HG03558 (cell line): ENCODE measurements around the gene FLT4.

Source experiments
- ATAC-seq: cut with Tn5 transposase; IDR thresholded peaks from one replicate; pipeline ENCODE4 v1.9.1; 2021; ENCODE audit warnings: moderate number of reproducible peaks; ENCODE audit not compliant: unreplicated experiment; ENCODE audit errors: extremely low read depth

The FLT4 gene

DNA sequence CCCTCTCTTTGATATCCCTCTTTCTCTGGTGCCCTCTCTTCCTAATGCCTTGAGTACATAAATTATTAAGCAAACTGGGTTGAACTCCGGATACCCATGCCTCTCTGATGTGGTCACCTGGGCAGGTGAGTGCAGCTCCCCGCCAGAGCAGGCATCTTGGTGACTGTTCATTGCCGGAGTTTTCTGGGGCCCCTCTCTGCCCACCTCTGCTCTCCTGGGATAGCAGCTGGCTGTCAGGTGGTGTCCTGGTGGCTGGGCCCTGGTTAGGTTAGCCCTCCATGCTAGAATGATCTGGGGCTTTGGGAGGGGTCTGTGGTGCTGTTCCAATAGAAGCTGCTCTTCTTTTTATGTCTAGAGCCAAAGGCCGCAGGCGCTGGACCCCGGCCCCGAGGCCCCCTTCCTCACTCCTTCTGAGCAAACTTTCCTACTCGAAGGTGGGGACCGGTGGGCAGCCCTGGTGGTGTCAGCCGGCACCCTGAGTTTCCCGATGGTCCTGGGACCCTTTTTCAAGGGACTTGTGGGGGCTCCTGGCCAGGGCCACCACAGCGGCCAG lies 53.2 kb downstream of the FLT4 start:
- no peak for ATAC-seq

DNA sequence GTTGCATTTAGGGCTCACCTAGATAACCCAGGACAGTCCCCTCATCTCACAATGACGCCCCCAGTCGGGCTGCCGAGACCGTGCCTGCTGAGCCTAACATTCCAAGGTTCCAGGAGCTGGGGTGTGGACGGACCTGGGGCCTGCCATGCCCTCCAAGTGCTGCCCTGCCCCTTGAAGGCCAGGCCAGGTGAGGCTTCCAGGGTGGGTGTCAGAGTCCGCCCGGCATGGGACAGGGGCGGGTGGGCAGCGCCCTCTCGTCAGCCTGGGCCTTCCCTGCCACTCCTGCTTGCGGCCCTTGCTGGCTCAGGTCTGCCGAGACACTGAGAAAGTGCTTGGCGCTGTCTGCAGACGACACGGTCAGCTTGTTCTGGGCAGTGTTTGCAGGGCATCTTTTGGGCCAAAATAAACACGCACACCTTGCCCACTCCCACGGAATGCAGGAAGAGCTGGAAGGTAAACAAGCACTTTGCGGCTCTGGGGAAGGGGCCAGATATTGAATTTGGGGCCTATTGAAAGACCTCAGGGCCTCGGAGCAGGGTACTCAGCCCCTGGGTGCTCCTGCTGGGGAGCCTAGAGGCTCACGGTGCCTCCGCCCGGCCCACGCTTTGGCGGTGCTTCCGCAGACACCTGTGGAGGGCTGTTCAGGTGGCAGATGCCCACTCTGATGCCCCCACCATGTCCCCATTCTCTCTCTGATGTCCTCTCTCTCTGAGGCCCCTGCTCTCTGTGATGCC lies 53.9 kb downstream of the FLT4 start:
- no peak for ATAC-seq

DNA sequence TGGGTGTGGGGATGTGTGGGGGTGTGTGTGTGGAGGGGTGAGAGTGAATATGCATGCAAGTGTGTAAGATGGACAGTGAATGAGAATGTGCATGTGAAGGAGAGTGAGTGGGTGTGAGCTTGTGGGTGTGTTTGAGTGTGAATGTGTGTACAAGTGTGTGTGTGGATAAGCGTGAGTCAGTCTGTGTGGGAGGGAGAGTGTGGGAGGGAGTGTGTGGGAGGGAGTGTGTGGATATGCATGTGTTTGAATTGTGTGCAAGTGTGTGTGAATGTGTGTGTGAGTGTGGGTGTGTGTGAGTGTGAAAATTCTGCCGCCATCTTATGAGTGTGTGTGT lies 54.4 kb downstream of the FLT4 start:
- no peak for ATAC-seq

DNA sequence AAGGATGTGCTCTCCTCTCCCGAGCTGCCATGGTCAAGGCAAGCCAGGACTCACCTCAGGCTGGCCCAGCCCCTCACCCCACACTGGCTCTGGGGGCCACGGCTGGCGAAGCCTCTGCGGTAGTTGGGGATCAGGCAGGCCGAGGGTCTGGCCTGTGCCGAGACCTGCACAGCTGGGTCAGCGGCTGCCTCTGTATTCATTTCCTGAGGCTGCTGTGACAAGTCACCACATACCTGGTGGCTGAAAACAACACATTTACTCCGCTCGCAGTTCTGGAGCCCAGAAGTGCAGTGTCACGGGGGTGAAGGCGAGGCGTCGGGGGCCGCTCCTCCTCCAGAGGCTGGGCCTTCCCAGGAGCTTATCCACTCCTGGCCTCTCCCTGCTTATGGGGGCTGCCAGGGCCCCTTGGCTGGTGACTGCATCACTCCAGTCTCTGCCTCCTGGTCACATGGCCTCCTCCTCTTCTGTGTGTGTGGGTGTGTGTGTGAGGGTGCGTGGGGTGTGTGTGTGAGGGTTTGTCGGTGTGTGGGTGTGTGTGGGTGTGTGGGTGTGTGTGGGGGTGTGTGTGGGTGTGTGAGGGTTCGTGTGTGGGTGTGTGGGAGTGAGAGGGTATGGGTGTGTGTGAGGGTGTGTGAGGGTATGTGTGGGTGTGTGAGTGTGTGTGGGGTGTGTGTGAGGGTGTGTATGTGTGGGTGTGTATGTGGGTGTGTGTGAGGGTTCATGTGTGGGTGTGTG lies 54.9 kb downstream of the FLT4 start:
- ATAC-seq, result no peak

DNA sequence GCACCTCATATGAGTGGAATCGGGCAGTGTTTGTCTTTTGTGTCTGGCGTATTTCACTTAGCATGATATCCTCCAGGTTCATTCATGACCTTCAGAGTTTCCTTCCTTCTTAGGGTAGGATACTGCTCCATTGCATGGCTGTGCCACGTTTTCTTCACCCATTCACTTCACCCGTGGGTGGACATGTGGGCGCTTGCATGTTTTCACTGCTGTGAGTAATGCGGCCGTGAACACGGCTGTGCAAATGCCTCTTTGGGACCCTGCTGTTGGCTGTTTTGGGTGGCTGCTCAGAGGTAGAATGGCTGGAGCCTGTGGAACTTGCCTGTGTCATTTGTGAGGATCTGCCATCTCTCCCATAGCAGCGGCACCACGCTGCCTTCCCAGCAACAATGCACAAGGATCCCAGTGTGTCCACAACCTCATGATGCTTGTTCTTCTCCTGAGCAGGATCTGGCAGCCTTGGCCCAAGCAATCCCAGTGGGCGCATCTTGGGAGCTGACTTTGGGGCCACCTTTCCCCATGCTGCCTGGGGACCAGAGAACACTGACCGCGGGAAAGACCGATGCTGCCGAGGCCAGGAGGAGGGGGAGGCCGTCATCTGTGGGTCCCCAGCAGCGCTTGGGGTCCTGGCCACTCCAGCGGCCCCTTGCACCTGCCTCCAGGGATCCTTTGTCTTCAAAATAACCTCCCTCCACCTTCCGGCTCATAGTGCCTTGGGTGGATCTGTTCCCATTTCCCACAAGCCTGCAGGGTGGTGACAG lies 55.8 kb downstream of the FLT4 start:
- no peak for ATAC-seq

GRCh38 chr5:180592176-180592575 lies 57.2 kb downstream of the FLT4 start:
- no peak for ATAC-seq

DNA sequence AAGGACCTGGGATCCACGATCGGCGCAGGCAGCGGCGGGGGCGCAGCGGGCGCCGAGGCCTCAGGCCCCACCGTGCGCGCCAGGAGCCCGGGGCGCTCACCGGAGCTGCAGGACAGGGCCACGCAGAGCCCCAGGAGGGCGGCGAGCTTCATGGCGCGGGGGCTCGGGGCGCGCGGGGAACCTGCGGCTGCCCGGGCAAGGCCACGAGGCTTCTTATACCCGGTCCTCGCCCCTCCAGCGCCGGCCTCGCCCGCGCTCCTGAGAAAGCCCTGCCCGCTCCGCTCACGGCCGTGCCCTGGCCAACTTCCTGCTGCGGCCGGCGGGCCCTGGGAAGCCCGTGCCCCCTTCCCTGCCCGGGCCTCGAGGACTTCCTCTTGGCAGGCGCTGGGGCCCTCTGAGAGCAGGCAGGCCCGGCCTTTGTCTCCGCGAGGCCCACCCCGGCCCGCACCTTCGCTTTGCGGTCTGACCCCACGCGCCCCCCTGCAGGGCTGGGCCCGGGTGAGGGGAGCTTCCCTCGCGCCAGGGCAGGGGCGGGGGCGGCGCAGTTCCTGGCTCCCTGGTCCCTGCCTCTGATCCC lies 58.0 kb downstream of the FLT4 start, which contains the start of gene SCGB3A1:
Gene SCGB3A1 (minus strand): TSS at position 189 of the 577 bp plus-strand sequence. CDS start 37 bp downstream, at position 152.
- ATAC-seq, result no peak

DNA sequence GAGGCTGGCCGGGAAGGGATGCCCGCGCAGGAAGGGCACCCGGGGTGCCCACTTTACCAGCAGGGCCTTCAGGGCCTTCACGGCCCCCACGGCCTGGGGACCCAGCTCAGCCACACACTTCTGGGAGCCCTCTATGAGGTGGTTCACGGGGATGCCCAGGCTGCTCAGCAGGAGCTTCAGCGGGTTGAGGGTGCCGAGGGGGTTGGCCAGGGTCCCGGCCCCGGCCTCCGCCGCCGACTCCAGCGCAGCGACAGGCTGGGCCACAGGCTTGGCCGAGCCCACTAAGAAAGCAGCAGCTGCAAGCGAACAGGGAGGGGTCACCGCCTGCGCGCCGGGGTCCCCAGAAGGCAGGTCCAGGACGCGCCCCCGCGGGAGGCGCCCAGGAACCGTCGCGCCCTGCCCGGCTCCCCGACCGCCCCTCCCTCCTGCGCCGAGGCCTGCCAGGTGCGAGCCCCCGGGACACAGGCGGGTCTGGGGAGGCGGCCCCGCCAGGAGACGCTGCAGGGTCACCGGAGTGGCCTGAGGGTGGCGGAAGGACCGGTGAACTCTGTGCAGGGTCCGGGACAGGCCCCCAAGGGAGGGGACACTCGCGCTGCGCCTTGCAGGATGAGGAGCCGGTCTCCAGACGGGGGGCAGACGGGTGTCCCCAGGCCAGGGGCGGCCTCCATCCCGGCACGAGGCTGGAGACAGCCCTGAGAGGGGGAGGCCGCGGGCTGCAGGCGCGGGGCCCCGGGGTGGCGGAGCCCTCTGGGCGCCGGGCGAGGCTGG lies 58.7 kb downstream of the FLT4 start:
- ATAC-seq, result no peak

GRCh38 chr5:180589771-180590542 lies 59.4 kb downstream of the FLT4 start:
- ATAC-seq, result no peak

DNA sequence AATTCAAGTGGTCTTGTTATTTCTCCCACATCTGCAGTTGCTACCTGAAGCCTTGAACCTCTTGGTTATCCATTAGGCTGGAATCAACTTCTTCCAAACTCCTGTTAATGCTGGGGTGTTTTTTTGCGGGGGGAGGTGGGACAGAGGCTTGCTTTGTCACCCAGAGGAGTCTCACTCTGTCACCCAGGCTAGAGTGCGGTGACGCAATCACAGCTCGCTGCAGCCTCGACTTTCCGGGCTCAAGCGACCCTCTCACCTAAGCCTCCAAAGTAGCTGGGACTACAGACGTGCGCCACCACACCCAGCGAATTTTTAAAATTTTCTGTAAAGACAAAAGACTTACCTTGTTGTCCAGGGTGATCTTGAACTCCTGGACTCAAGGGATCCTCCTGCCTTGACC lies 62.5 kb downstream of the FLT4 start:
- no peak for ATAC-seq

GRCh38 chr5:180586204-180586603 lies 63.2 kb downstream of the FLT4 start:
- ATAC-seq, result no peak

- ATAC-seq, result no peak
Measured at GRCh38 chr5:180583738-180584137, 65.7 kb downstream of the FLT4 start.

DNA sequence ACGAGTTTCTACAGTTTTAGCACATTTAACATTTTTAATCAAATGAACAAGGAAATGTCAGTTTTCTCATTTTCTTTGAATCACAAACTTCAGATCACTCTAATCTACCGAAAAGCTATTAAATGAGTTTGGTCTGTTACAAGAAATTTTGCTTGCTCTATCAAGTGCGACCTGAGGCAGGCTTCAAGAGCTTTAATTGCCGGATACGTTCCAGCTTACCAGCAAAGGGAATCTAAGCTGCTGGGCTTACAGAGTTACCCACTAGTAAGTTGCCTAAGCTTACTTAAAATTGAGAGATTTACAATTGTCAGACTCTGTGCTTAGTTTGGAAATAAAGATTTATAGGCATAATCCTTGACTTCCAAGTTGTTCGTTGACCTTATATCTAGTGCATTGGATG lies 68.7 kb downstream of the FLT4 start:
- no peak for ATAC-seq

DNA sequence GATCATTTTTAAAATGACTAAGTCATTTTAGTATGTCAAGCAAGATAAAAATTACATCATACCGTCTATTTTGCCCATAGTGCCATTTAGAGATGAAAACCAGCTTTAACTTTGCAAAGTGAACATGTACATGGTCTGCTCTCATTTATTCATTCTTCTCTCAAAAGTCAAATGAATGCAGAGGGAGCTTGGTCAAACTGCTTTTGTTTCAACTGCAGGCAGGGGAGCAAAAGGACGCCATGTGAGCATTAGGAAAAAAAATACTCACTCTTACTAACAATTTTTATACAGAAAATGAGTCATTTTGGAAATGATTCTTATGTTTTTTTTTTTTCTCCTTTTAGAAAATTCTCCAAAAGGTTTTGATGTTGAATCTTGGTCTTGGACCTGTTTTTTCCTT lies 73.8 kb downstream of the FLT4 start:
- ATAC-seq, result no peak

DNA sequence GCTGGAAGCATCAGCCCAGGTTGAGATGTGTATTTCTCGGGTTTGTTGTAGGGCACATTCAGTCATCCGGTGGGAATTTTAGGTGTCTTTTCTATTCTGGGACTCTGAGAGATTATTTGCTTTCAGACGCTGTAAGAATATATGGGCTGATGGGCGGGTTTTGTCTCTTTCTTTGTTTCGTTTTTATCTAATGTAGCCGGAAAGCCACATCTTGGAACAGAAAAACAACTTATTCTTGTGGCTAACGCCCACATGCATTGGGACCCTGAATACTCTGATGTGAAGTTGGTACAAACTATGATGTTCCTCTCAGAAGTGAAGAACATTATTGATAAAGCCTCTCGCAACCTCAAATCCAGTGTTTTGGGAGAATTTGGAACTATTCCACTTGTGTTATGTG lies 80.5 kb downstream of the FLT4 start:
- ATAC-seq, result no peak

GRCh38 chr5:180563994-180564393 lies 85.4 kb downstream of the FLT4 start:
- ATAC-seq, result no peak

DNA sequence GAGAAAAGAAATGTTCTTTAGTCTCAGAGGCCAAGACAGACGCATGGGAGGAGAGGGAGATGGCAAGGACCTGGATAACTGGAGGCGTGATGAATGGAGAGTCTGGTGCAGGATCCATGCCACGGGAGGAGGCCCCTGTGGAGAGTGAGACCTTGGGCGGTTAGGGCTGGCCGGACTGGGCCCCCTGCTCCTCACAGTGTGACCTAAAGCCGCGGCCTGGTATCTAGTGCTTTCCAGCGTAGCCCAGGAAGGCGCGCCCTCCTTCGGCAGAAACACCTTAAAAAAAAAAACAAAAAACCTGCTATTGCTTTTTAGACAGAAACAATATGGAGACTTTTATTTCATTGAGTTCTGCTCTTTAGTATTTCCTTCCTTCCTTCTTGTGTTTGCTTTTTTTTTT lies 91.2 kb downstream of the FLT4 start:
- ATAC-seq, result no peak

DNA sequence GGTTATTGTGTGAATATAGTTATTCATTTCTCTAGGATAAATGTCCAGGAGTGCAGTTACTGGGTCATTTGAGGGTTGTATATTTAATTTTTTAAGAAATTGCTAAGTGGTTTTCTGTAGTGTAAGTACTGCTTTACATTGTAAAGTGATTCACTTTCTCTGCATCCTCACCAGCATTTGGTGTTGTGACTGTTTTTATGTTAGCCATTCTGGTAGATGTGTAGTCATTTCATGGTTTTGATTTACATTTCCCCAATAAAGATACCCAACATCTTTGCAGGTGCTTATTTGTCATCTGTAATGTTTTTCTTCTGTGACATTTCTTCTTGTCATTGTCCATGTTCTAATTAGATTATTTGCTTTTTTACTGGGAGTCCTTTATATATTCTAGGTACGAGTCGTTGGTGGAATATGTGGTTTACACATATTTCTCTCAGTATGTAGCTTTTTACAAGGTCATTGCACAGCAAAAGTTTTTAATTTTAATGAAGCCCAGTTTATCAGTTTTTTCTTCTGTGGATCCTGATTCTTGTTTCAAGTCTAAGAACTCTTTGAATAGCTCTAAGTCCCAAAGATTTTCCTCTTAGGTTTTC lies 92.1 kb downstream of the FLT4 start:
- no peak for ATAC-seq
